GM12874 (cell line): ENCODE results near the gene WFDC13.

Source experiments
- TF ChIP-seq, protein P1 (sequence below): IDR thresholded peaks from 2 replicates; pipeline ENCODE4 v1.5.1; 2011; ENCODE audit warnings: low read depth, mild to moderate bottlenecking, control low read depth, low read length, moderate library complexity; ENCODE audit not compliant: insufficient read depth

The WFDC13 gene

GRCh38 chr20:45704969-45705637 lies 3.3 kb downstream of the WFDC13 start, which contains the start of gene WFDC10B:
Gene WFDC10B, minus strand, starts transcription at chr20:45705019. Its CDS starts 19,027 bp downstream, at chr20:45685992.
- TF ChIP-seq, protein P1, sequence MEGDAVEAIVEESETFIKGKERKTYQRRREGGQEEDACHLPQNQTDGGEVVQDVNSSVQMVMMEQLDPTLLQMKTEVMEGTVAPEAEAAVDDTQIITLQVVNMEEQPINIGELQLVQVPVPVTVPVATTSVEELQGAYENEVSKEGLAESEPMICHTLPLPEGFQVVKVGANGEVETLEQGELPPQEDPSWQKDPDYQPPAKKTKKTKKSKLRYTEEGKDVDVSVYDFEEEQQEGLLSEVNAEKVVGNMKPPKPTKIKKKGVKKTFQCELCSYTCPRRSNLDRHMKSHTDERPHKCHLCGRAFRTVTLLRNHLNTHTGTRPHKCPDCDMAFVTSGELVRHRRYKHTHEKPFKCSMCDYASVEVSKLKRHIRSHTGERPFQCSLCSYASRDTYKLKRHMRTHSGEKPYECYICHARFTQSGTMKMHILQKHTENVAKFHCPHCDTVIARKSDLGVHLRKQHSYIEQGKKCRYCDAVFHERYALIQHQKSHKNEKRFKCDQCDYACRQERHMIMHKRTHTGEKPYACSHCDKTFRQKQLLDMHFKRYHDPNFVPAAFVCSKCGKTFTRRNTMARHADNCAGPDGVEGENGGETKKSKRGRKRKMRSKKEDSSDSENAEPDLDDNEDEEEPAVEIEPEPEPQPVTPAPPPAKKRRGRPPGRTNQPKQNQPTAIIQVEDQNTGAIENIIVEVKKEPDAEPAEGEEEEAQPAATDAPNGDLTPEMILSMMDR = no peak

DNA sequence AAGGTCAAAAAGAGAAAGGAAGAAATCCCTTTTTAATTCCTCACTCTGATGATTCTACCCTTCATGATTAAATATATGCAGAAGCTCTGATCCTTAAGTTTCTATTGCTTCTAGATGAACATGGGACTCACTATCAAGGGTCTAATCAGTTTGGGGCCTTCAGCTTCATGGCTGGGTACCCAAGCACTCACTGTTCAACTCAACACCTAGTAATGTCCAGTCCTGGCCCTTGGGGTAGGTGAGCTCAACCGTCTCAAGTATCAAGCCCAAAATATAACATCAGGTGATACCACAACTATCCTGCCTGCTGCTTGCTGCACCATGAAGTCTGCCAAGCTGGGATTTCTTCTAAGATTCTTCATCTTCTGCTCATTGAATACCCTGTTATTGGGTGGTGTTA lies 20.2 kb downstream of the WFDC13 start, which contains the start of gene SPINT4:
SPINT4 (plus strand) TSS at position 301 of the 400 bp plus-strand sequence; CDS start at position 322, 21 bp downstream.
- TF ChIP-seq, protein P1 = no peak

DNA sequence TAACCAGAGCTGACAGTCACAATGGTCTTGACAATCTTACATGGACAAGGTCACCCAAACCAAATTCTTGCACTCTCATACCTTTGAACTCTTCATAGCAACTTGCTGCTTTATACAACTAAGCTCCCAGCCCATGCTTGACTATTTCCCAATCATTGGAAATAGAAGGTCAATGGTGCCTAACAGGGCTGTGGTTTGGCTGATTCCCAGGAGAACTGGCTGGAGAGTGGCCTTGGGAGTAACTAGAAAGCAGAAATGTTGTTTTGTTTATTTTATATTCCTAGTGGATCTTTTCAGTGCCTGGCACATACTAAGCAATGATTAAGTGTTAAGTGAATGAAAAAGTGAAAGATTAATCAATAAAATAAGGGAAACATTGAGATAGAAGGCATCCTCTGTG lies 23.3 kb downstream of the WFDC13 start:
- TF ChIP-seq, protein P1 = no peak

DNA sequence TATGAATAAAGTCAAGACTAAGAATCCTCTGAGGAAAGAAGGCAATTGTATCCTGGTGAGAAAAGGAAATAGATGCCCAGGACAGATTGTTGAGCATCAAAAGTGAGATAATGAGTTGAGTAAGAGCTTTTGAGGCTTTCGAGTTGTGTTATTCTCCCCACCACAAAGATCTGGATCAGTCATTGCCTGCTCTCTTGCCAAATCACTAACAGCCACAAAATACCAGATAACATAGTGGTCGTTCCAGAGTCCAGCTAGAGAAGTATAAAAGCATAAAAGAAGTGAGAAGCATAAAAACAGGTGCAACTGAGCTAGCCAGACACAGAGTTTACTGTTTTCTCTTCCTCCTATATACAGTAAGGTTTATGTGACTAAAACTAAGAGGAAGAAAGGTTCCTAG lies 25.2 kb downstream of the WFDC13 start:
- TF ChIP-seq, protein P1 = no peak

DNA sequence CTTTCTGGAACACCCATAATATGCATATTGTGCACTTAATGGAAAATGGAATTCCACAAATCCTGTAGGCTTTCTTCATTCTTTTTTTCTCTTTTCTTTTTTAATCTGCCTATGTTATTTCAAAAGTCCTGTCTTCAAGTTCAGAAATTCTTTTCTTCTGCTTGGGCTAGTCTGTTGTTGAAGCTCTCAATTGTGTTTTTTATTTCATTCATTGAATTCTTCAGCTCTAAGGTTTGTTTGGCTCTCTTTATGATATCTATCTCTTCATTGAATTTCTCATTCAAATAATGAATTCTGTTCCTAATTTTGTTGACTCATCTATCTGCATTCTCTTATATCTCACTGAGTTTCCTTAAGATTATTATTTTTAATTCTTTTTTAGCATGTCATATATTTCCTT lies 30.4 kb downstream of the WFDC13 start:
- TF ChIP-seq, protein P1 = no peak

DNA sequence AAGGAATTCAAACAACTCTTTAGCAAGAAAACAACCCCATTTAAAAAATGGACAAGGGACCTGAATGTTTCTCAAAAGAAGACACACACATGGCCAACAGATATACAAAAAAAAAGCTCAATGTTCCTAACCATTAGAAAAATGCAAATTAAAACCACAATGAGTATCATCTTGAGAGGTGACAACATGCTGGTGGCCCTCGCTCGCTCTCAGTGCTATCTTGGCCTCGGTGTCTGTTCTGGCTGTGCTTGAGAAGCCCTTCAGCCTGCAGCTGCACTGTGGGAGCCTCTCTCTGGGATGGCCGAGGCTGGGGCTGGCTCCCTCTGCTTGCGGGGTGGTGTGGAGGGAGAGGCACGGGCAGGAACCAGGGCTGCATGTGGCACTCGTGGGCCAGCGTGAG lies 33.7 kb downstream of the WFDC13 start:
- TF ChIP-seq, protein P1 = no peak

DNA sequence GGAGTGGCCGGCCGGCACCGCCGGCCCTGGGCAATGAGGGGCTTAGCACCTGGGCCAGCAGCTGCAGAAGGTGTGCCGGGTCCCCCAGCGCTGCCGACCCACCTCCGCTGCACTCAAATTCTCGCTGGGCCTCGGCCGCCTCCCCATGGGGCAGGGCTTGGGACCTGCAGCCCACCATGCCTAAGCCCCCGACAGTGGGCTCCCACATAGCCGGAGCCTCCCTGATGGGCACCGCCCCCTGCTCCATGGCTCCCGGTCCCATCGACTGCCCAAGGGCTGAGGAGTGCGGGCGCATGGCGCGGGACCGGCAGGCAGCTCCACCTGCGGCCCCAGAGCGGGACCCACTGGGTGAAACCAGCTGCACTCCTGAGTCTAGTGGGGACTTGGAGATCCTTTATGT lies 34.1 kb downstream of the WFDC13 start:
- TF ChIP-seq, protein P1 = no peak
